Ovary (tissue), 3 donors: ENCODE data around the gene GALNT6.

ENCODE experiments used
- CTCF ChIP-seq, 3 donors: fragments of 450-650 bp in 2 of 3; fragments of 200-600 bp in 1 of 3; IDR thresholded peaks; one replicate each; pipeline versions ENCODE4 v1.5.1 to v1.8.0; 2016 to 2022; ENCODE audit warnings: antibody characterized with exemption in 3 of 3, mild to moderate bottlenecking in 1 of 3
- EP300 ChIP-seq: sonication (generic); formaldehyde crosslinking; IDR thresholded peaks from one replicate; pipeline ENCODE4 v1.6.1; 2017; ENCODE audit warnings: antibody characterized with exemption
- donor health status: DM: no; HTN: no; CAD: no.

- TF ChIP-seq CTCF (IDR thresholded peaks at IDR 0.05) (no peak), EP300 (no peak)
These were observed 43.1 kb downstream of the GALNT6 start for GRCh38 chr12:51348116-51348515.
